ENCODE results near the gene TMEM81.

Gene TMEM81

DNA sequence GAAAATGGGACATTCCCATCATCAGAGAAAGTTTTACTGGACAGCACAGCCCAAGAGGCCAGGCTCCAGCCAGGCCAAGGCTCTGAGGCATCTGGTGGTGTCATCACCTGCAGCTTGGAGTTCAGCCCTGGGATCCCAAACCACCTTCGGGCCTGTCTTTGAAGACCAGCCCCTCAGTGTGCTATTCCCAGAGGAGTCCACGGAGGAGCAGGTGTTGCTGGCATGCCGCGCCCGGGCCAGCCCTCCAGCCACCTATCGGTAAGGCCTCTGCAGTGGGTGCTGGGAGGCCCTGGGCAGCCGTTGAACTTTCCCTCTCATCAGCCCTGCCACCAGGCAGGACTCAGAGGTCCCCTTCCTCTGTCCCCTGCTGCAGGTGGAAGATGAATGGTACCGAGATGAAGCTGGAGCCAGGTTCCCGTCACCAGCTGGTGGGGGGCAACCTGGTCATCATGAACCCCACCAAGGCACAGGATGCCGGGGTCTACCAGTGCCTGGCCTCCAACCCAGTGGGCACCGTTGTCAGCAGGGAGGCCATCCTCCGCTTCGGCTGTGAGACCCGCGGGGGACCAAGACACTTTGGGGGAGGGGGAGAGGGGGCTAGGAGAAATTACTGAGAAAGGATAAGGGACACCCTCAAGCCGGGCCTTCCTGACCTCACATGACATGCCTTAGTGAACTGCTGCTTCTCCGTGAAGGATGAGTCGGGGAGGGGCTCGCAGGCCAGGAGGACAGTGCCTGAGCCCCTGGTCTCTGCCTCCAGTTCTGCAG is 26.3 kb downstream of the TMEM81 start:
- DNase-seq: no peak

DNA sequence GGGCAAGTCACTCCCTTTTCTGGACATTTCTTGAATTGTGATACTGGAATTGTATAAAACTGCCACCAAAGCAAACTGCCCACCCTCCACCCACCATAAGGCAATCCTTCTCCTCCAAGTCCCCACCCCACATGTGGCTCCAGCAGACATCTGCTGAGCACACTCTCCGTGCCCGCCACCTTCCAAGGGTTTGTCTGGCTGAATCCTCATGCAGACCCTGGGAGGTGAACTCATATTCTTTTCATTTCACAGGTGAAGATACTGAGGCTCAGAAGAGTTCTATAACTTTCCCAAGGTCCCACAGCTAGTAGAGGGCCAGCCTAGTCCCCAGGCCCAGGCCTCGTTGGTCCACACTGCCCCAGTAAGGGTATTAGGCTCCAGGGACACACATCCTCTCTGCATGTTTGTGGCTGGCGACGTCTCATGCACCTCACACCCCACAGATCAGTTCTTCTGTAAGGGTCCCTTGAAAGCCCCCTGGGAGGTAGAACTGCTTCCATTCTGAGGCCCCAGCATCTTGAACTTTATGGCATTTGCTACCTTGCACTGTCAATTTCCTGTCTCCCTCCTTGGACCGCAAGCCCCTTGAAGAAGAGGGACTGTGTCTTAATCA is 27.2 kb downstream of the TMEM81 start:
- DNase-seq: no peak

DNA sequence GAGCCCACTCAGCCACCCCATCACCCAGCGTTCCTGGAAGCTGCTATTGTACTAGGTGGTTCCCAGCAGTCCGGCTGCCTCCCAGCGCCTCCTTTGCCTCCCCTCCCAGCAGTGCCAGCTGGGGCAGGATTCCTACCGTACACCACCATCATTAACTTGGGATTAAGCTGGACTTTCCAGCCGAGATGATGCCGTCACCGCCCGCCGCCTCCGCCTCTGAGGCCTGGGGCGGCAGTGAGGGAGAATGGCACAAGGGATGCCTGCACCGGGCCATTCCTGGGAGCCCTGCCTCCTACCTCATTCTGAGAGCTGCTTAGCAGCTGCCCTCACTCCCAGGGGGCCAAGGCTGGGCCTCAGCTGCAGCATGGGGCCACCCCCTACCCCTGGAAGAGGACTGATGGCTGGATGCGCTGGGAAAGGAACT is 28.1 kb downstream of the TMEM81 start:
- DNase-seq: no peak

DNA sequence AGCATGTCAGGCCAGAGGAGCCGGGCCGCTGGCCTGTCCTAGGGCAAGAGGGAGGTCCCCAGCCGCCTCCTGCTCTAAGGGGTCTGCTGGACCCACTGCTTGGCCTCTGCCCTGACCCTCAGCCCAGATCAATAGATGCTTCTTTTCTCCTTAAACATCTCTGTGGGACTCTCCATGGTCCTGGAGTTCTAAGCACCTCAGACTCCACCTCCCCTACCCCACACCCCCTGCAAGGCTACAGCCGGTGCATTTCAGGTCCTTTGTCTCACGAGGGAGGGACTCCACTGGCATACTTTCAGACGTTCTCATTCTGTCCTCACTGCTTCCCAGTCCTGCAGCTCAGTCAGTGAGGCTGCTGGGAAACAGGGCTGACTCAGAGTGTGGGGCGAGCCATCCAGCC is 30.2 kb downstream of the TMEM81 start:
- DNase-seq: no peak

DNA sequence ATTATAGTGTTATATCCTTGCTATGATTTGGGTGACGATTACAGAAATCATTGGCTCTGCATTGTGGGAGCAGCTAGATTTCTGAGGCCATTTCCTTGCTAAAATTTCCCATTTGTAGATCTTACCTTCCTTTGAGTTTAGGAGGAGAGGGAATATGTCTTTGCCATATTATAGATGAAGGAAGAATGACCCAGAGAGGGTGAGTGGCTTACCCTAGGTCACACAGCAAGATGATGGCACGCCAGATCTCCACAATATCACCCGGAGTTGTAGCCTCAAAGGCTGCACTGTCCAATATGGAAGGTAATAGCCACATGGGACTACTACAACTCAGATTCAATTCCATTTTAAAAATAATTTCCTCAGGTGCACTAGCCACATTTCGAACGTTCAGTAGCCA is 31.0 kb downstream of the TMEM81 start:
- no peak for DNase-seq

DNA sequence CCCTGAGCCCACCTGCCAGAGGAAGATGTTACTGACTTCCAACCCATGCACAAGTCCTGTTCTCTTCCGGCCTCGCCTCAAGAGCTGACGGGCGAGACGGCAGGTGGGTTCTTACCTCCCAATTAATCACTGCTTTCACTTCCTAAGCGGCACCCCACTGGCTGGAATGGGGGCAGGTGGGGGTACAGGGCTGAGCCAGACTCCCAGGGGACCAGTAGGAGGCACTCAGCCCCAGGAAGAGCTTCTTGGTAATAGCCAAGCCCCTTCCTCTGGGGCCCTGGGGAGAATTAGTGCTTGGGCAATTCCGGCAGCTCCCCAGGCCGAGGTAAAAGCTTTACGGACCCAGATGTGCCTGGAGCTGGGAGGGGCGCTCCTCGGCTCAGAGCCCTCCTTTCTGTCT is 31.6 kb downstream of the TMEM81 start:
- DNase-seq: no peak

DNA sequence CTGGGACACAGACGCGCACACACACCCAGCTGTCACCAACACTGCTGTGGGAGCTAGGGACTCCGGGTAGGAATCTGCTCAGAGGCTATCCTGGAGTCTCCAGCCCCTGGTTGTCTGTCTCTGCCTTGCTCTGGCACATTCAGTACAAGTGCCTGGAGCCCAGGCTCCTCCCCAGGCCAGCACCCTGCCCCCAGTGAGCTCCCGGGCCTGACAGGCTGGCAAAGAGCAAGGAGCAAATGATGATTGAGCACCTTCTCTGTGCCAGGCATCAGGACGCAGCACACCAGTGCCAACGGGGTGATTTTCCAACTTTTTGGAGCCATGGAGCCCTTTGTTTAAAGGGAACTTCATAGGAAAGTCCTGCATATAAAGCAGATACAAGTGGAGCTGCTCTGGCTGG is 34.8 kb downstream of the TMEM81 start:
- no peak for DNase-seq

DNA sequence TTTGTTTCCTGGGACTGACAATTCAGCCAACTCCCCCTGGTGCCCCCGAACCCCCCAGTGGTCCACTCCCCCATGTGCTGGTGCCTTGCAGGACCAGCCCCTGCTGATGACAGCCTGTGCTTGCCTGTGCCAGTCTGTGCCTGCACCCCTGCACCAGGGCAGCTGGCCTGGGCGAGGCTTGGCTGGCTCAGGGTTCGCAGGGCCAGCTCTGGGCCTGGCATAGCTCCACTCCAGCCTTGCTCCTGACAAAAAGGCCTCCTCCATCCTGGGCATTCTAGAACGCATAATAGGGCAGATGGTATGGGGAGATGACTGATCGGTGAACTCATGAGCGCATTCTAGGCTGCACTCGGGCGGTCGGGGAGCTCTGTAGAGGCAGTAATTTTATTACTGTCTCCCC is 35.9 kb downstream of the TMEM81 start:
- no peak for DNase-seq

DNA sequence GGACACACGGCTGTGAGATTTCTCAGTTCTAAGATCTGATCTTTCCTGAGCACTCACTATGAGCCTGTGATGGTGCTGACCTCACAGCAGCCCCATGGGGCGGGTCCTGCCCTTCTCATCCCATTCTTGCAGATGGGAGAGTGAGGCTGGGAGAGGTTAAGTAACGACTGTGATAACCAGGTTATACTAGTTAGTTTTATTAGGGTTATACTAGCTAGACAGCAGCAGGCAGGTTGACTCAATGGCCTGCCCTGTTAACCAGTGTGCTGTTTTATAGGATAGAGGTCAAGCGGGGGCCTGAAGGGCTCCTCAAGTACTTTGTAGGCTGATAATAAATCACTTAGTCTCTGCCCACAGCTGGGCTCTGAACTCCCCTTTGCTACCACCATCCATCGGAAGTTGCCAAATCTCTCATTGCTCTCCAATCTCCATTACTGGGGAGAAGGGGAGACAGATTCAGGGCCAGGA is 36.5 kb downstream of the TMEM81 start:
- DNase-seq: no peak

DNA sequence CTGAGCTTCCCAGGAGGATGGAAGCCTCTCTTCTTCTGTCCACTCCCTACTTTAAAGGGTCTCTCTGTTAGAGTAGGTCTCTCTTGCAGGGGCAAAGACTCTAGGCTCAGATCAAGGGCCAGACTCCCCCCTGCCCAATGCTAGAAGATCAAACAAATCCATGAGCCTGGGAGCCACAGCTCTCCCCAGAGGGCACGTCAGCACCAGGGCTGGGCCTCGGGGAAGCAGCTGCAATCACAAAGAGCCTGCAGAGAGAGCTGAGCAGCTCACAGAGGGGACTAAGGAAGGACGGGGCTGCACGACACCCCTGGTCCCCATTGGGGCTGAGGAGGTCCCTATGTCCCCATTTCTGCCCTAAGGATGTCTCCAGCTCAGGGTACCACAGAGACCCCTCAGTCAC is 37.4 kb downstream of the TMEM81 start:
- DNase-seq: no peak

DNA sequence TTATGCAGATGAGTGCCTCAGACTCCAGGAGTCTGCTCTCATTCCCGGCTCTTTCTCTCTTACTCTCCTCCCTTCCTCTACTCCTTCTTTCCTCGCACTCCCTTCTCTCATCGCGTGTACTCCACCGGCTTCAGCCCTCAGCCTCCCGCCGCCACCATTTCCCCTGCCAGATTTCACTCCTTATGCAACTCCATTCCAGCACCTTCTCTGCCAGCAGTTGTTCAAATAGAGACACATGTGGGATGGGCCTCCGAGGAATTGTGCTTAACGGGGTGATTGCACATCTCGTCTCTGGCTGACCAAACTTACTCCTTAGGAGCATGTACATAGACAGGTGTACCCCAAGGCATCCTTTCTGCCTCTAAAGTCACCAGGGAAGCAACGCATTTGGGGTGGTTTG is 39.1 kb downstream of the TMEM81 start:
- no peak for DNase-seq

DNA sequence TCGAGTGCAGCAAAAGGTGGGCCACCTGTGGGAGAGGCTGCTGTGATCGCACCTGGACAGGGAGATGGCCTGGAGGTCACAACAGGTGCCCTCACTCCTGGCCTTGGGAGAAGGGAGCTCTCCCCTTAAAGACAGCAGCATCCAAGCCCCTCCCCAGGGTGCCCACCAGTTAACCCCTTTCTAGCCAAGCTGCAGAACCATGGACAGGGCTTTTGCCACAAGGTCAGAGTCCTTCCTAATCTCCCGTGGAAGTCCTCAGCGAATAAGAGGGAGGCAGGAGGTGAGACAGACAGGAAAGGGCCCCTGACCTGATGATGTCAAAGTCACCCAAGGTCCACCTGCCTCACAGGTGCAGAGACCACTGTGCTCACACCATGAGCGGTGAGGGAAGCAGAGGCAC is 39.5 kb downstream of the TMEM81 start:
- DNase-seq: no peak

DNA sequence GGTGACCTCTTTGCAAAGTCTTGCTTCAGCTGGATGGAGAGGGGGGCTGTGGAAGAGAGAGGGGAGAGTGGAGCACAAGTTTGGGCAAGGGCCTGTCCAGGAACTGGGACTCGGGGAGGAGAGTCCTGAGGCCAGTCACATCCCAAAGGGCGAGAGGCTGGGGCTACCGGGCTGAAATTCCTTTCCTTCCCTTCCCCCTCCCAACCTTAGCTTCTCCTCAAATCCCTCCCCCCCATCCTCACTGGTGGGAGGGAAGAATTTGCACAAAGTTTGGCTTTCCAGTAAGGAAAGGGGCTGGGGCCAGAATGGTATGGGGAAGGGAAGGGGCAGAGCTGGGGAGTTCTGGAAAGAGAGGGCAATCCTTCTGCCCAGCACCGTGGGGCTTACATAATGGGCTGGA is 40.4 kb downstream of the TMEM81 start:
- DNase-seq: no peak

DNA sequence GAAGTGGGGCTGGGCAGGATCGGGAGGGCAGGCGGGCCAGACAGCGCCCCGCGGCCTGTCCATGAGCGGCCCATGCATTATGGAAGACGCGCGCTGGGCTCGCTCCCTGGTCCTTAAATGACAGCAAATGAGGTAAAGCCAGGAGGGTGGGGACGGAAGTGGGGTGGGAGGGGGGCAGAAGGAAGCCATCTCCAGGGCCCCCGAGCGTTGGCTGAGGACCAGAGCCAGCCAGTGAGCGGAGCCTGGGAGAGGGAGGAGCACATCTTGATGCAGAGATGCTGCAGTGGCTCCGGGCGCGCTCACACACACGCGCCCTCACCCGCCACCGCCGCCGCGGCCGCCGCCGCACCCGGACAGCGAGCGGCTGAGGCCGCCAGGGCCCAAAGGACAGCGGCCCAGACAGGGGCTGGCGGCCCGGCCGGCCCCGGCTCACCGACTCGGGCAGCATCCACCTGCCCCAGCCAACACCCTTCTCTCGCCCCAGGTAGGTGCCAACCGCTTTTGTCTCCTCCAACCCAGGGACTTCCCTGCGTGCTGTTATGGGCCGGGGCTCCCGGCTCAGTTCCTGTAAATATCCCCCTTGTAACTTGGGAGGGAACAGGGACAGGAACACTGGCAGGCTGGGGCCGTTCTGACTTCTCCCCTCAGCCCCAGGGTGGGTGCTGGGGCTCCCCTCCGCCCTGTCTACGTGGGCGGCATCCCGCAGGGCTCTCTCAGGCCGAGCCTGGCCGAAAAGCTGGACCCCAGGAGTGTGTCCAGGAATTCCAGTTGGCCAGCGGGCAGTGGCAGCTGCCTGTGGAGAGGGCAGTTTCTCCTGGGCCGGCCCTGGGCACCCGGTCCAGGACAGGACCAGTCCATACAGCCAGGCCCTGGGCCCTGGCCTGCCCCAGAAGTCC is 41.1 kb downstream of the TMEM81 start, which contains the start of gene CNTN2:
Gene CNTN2, plus strand, starts transcription at position 302 of the 896 bp plus-strand sequence. CDS start 9,974 bp downstream, outside the sequence.
- DNase-seq: peak; percentile 29

DNA sequence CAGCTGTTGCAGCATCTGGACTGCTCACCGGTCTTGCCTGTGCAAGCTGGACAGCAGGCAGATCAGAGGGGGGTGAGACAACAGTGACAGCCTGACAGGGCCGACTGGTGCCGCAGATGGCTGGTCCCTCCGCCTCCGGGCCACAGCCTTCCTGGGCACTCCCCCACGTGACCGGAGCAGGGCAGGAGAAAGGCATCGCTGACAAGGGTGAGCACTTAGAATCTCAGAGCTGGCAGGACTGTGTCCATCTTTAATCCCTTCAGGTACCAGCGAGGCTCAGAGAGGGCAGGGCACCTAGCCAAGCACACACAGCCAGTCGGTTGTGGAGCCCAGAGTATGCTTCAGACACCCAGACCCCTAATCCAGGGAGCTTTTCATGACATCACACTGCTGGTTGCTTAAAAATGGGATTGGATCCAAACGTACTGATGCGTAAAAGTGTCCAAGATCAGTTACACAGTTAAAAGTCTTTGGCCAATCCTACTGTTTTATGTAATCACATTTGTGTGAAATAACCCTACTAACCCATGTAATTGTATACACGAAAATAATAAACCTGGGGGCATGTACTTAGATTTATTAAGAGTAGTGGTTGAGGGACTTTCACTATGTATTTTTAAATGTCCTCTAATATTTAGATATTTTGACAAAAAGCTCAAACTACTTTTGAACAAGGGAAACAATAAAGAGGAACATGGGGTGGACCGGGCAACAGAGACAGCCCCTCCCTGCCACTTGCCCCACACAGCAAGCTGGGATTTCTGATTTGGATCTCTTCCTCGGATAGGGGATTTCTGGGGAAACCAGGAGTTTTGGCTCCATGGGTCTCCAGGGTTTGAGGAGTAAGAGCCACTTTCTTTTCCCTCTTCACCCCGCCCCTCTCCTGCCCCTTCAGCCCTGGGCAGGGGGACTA is 42.0 kb downstream of the TMEM81 start:
- DNase-seq: no peak

DNA sequence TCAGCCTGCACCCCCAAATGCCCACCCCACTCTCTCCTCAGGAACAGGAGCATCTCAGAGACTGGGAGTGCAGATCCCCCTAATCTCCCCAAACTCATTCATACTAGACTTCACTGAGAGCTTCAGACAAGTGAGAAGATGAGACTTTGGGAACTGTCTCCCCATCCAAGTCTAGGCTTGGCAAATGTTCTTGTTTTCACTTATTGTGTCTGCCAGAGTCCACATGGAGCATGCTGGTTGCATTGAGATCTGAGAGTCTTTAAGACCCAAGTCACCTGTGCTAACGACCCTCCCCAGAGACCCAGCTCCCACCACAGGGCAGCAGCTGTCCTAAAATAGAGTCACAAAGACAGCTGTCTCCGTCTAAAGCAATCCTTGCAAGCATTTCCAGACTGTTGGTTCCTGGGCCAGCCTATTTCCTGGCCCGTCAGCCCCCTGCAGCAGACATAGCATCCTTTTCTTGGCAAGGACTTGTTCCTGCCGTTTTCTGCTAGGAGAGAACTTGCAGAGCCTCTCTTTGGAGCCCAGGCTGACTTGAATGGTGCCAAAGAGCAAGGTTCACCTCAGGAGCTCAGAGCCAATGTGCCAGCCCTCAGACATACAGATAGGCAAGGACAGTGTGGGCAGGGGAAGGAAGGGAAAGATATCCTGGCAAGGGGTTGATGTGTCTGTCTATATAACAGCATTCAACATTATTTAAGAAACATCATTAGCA is 43.1 kb downstream of the TMEM81 start:
- no peak for DNase-seq

DNA sequence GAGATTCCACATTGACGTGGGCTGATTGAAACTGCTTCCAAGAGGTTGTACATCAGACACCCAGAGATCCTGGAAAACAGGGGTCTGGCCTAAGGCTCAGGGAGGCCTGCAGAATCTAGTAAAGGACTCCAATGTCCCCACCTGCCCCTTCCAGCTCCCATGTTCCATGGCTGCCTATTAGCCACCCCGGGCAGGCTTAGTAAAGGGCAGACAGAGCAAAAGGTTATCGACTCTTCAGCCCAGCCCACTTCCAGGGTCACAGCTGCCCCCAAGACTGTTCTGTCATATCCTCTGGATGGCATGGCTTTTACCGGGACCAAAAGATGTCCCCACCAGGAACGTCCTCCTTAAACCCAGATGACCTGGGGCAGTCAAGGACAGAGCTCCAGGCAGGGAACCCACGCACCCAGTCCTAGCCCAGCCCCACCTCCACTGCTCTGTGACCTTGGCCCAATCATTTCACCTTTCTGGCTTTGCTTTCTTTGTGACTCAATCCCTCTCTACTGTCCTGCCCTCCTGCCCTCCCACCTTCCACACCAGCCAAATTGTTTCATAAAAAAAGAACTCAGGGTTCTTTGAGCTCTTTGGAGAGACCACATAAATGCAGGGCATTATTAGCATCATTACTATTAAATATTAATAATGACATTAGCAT is 46.0 kb downstream of the TMEM81 start:
- no peak for DNase-seq

DNA sequence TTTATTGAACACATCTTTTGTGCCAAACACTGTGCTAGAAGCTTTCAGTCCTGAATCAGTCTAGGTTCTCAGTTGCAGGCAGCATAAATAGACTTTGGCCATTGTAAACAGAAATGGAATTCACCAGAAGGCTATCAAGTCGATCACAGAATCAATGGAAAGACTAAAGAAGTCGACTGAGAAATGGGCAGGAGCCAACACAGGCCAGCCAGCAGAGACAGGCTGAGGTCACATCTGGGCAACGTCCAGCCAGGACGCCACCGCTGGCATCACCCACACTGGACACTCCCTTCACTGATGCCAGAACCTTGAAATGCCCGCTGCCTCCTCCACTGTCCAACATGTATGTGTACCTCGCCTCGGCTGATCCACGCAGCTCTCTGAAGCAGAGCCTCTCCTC is 46.7 kb downstream of the TMEM81 start:
- no peak for DNase-seq
